Endothelial cell of umbilical vein (primary cell): ENCODE data around the gene MYO5B. TPM values are rescaled to one million over a fixed set of nuclear protein-coding genes. Genes with fewer than 3 reads are reported as not detected.
"Not testable (repeated sequence)": the region's sequence is repeated elsewhere in the genome, so short reads cannot be mapped to it uniquely, and the experiment has no call there.

Source experiments
- BruUV-seq: library from RNA; stranded (reverse); fragments of 400-500 nt; replicated peaks from 2 replicates; lab custom pipeline; 2021; lab: Mats Ljungman, UMichigan
- CTCF ChIA-PET: fragments of 300-600, 350-600 bp; sonication (Branson Sonifier 250); formaldehyde crosslinking; loops from one replicate; lab custom pipeline; 2021; ENCODE audit warnings: antibody characterized with exemption, inconsistent platforms; lab: Charles Lee
- POLR2A ChIA-PET: fragments of 300-600, 350-600 bp; sonication (Branson Sonifier 250); formaldehyde crosslinking; loops from one replicate; lab custom pipeline; 2021; ENCODE audit warnings: antibody characterized with exemption, inconsistent platforms; lab: Charles Lee
- DNase-seq: peaks from one replicate; pipeline ENCODE4 v3.0.0-alpha.2; 2011; ENCODE audit warnings: low read depth, low spot score
- FAIRE-seq: peaks from 2 replicates; lab custom pipeline; 2011; peaks lifted over from hg19 to GRCh38; lab: Jason Lieb, UNC
- H2AFZ ChIP-seq: 2 replicates; pipeline ENCODE4 v1.6.0; 2012; ENCODE audit warnings: low read depth, low read length, control low read depth, inconsistent platforms
- H3K27ac ChIP-seq: 2 replicates; pipeline ENCODE4 v1.5.1; 2011; ENCODE audit warnings: low read depth, mild to moderate bottlenecking, control low read depth, low read length, moderate library complexity; ENCODE audit not compliant: insufficient read depth
- H3K27me3 ChIP-seq, 2 experiments: 2 replicates each; pipeline versions ENCODE4 v1.6.0 to v1.6.1; 2011; ENCODE audit warnings: low read length in 2 of 2, mixed read lengths in 1 of 2; ENCODE audit not compliant: control insufficient read depth in 2 of 2, insufficient read depth in 2 of 2
- H3K36me3 ChIP-seq, 2 experiments: 2 replicates in 1 of 2; 3 replicates in 1 of 2; pipeline ENCODE4 v1.5.1; 2011; ENCODE audit warnings: low read length in 2 of 2, mild to moderate bottlenecking in 1 of 2, moderate library complexity in 1 of 2; ENCODE audit not compliant: control insufficient read depth in 2 of 2, insufficient read depth in 2 of 2; ENCODE audit errors: extremely low read depth in 1 of 2
- H3K4me1 ChIP-seq: 3 replicates; pipeline ENCODE4 v1.5.1; 2011; ENCODE audit warnings: mild to moderate bottlenecking, low read length; ENCODE audit not compliant: control insufficient read depth, insufficient read depth; ENCODE audit errors: extremely low read depth
- H3K4me2 ChIP-seq: 2 replicates; pipeline ENCODE4 v1.6.1; 2011; ENCODE audit warnings: low read length, control low read depth, mixed read lengths; ENCODE audit not compliant: insufficient read depth
- H3K4me3 ChIP-seq, 3 experiments: fragments of 200-600 bp in 1 of 3; sonication (generic), shearing (Covaris generic) in 1 of 3; replicated peaks in 1 of 3; 2 replicates each; pipeline ENCODE4 v1.5.1; 2011 to 2016; ENCODE audit warnings: control low read depth in 3 of 3, low read length in 3 of 3, mild to moderate bottlenecking in 2 of 3, inconsistent platforms in 1 of 3, low read depth in 1 of 3, moderate library complexity in 1 of 3; ENCODE audit not compliant: insufficient read depth in 1 of 3
- H3K79me2 ChIP-seq: 2 replicates; pipeline ENCODE4 v1.6.0; 2012; ENCODE audit warnings: low read length, inconsistent platforms; ENCODE audit not compliant: control insufficient read depth, insufficient read depth
- H3K9ac ChIP-seq: replicated peaks from 2 replicates; pipeline ENCODE3; 2011; ENCODE audit warnings: low read length, control low read depth; ENCODE audit not compliant: insufficient read depth; ENCODE audit errors: extremely low read depth
- H3K9me1 ChIP-seq: replicated peaks from 3 replicates; pipeline ENCODE4 v1.6.0; 2011; ENCODE audit warnings: mild to moderate bottlenecking, low read length; ENCODE audit not compliant: control insufficient read depth, insufficient read depth; ENCODE audit errors: extremely low read depth
- H3K9me3 ChIP-seq: replicated peaks from 2 replicates; pipeline ENCODE4 v1.5.1; 2012; ENCODE audit warnings: low read length, inconsistent platforms; ENCODE audit not compliant: control insufficient read depth, insufficient read depth
- H4K20me1 ChIP-seq: replicated peaks from 2 replicates; pipeline ENCODE3; 2011; ENCODE audit warnings: mild to moderate bottlenecking, low read length; ENCODE audit not compliant: control insufficient read depth, insufficient read depth; ENCODE audit errors: extremely low read depth
- EZH2 ChIP-seq: IDR thresholded peaks from 2 replicates; pipeline ENCODE4 v1.6.1; 2012; ENCODE audit warnings: borderline replicate concordance, low read depth, mild to moderate bottlenecking, moderate library complexity, low read length, inconsistent platforms; ENCODE audit not compliant: severe bottlenecking
- FOS ChIP-seq: IDR thresholded peaks from 2 replicates; pipeline ENCODE4 v1.6.1; 2011; ENCODE audit warnings: mild to moderate bottlenecking, low read length, moderate library complexity, borderline replicate concordance; ENCODE audit not compliant: insufficient read depth
- MAX ChIP-seq: IDR thresholded peaks from 2 replicates; pipeline ENCODE4 v1.6.1; 2011; ENCODE audit not compliant: insufficient read depth, insufficient read length
- MYC ChIP-seq: IDR thresholded peaks from one replicate; pipeline ENCODE4 v1.6.1; 2011; ENCODE audit warnings: mild to moderate bottlenecking, low read depth, low read length
- POLR2AphosphoS5 ChIP-seq: IDR thresholded peaks from 2 replicates; pipeline ENCODE4 v1.6.1; 2012; ENCODE audit warnings: low read depth, mild to moderate bottlenecking, control low read depth, low read length, moderate library complexity; ENCODE audit not compliant: insufficient read depth
- dilution Hi-C: fragments of 300-500 bp; cut with MboI; formaldehyde crosslinking; loops from one replicate; pipeline ENCODE4 v1.15.0; 2019; ENCODE audit warnings: low sequenced_read_pairs; ENCODE audit not compliant: extremely low pct_ligation_motif_present
- intact Hi-C: fragments of 100-400 bp; cut with micrococcal nuclease; formaldehyde crosslinking; loops from one replicate; pipeline ENCODE4 v1.10.0; 2022
- polyA plus RNA-seq, 4 experiments: library from polyadenylated mRNA; depleted of rRNA in 3 of 4; stranded (reverse) in 3 of 4; unstranded in 1 of 4; fragments of >200 nt; gene quantifications; 2 replicates each; pipeline versions ENCODE4 v1.2.1 to v1.2.3, GENCODE V29; 2011 to 2012; ENCODE audit warnings: missing spikeins in 1 of 4
- total RNA-seq: library from RNA; stranded (reverse); gene quantifications from 2 replicates; pipeline ENCODE4 v1.2.3, GENCODE V29; 2021

The MYO5B gene
- total and polyA plus RNA-seq, 2 donors (not counting 3 experiments of a cell fraction or from before 2014, with no cell fraction given): 0.54 to 1.1 TPM

- Histone ChIP-seq H3K27me3 (no peaks in the 10 kb centered on the region), H3K4me1 (peaks cover 4% of the 10 kb centered on the region), H3K79me2 (no peaks in the 10 kb centered on the region), H3K36me3 (peaks cover 0 to 5% of the 10 kb centered on the region in 2 experiments), H3K9me1 (no peaks in the 10 kb centered on the region), H3K4me3 (no peak overlapping the region), H3K4me2 (no peak overlapping the region), H2AFZ (no peak overlapping the region), H4K20me1 (no peaks in the 10 kb centered on the region), H3K9ac (no peak overlapping the region), H3K27ac (no peak overlapping the region), H3K9me3 (no peaks in the 10 kb centered on the region)
- DNase-seq: no peak
- dilution Hi-C loops (no loop called here), intact Hi-C loops (no loop called here)
- POLR2A ChIA-PET: no interaction called here
- no peak for TF ChIP-seq MAX
- no peak for TF ChIP-seq FOS
- TF ChIP-seq POLR2AphosphoS5: no peak
- TF ChIP-seq MYC: no peak
- TF ChIP-seq EZH2: no peak
- FAIRE-seq: no peak
- CTCF ChIA-PET: interaction anchor here (1.1 to 2.6 kb wide), 3 partner anchors 10 to 284 kb away, joined by 3 to 7 read pairs (median 6); no protein-coding TSS in a partner anchor
- no TSS peak for BruUV-seq
Measured at GRCh38 chr18:49794743-49795142, 400.2 kb downstream of the MYO5B start.

- not testable (repeated sequence) for H3K4me3 ChIP-seq
- CTCF ChIA-PET: interaction anchor here (1.3 to 2.9 kb wide), 3 partner anchors 69 to 279 kb away, joined by 3 to 18 read pairs (median 6); no protein-coding TSS in a partner anchor
Measured at GRCh38 chr18:49789560-49790134, 405.3 kb downstream of the MYO5B start.

More at GRCh38 chr18:49789560-49790134, 405.3 kb downstream of the MYO5B start:
- FAIRE-seq, dilution Hi-C loops, H2AFZ ChIP-seq, H3K36me3 ChIP-seq, H3K4me1 ChIP-seq, H3K9me1 ChIP-seq, H3K9me3 ChIP-seq, DNase-seq, H3K27ac ChIP-seq, H3K4me2 ChIP-seq, BruUV-seq, POLR2A ChIA-PET, H3K27me3 ChIP-seq, H4K20me1 ChIP-seq, H3K9ac ChIP-seq, H3K79me2 ChIP-seq: not testable (repeated sequence)
- intact Hi-C loops: loop anchor here (5.0 kb wide), 1 partner anchor 68 kb away; no protein-coding TSS in a partner anchor
